ENCODE data around the gene TSPAN5. TPM values are rescaled to one million over a fixed set of nuclear protein-coding genes. Genes with fewer than 3 reads are reported as not detected.

Gene TSPAN5
- total and polyA plus RNA-seq, 8 donors, result 0.23 to 2.6 (median 1.2) TPM

DNA sequence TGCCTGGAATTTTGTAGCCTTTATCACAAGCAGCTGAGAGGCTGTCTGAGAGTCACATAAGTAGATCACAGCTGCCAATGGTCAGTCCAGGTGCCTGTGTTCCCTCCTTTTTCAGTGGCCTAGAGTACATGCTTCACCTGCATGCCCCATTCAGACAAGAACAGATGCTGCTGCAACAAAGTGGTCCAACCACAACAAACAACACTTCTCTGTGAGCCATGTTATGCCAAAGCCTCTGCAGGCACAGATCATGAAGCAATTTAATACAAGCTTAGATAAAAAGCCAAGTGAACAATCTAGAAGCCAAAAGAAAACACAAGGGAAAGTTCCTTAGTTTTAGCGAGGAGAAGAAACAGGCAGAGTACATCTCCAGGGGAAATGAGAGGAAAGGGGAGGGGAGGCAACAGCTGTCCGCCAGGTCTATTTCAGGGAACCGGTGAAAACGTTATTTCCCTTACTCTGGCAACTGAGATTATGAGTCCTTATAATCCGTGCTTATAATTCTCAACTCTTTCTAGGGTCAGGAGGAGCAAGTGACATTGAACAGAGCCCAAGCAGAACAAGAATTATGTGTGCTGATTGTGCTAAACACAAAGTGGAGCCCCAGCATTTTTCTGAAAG lies 92.6 kb downstream of the TSPAN5 start:
- Histone ChIP-seq H3K4me1 (no peaks in the 10 kb centered on the region), H3K27ac (no peak overlapping the region), H3K9me3 (no peaks in the 10 kb centered on the region), H3K27me3 (no peaks in the 10 kb centered on the region), H3K36me3 (no peaks in the 10 kb centered on the region), H3K4me3 (no peak overlapping the region)
- 71 to 76% methylated on average over 5 of the region's 5 CpGs for WGBS, 2 donors
- ATAC-seq (no peak), DNase-seq (no peak), FAIRE-seq (no peak)
- intact Hi-C loops (cut with DNase I), result no loop called here
- TF ChIP-seq, protein P1, sequence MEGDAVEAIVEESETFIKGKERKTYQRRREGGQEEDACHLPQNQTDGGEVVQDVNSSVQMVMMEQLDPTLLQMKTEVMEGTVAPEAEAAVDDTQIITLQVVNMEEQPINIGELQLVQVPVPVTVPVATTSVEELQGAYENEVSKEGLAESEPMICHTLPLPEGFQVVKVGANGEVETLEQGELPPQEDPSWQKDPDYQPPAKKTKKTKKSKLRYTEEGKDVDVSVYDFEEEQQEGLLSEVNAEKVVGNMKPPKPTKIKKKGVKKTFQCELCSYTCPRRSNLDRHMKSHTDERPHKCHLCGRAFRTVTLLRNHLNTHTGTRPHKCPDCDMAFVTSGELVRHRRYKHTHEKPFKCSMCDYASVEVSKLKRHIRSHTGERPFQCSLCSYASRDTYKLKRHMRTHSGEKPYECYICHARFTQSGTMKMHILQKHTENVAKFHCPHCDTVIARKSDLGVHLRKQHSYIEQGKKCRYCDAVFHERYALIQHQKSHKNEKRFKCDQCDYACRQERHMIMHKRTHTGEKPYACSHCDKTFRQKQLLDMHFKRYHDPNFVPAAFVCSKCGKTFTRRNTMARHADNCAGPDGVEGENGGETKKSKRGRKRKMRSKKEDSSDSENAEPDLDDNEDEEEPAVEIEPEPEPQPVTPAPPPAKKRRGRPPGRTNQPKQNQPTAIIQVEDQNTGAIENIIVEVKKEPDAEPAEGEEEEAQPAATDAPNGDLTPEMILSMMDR (IDR thresholded peaks at IDR 0.05), result no peak

DNA sequence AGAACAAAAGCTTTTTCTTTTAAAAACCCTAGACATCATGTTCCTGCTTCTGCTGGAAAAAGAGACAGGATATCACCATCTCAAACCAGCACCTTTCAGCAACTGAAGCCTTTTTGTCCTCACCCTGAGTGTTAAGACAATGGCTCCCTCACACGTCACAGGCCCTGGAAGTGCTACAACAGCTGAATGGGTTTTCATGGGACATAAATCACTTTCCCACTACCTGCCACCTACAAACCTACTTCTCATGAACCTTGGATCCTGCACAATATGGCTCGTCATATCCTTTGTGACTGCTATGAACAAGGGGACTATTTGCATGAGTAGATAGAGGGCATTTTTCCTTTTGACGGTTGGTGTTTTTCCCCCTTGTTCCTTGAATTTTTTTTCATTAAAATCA lies 93.6 kb downstream of the TSPAN5 start:
- TF ChIP-seq, protein P1 (IDR thresholded peaks at IDR 0.05), result no peak
- intact Hi-C loops (cut with DNase I), result no loop called here
- WGBS, 2 donors, result 81 to 84% methylated on average over 3 of the region's 3 CpGs
- FAIRE-seq (no peak), ATAC-seq (no peak), DNase-seq (no peak)
- H3K4me1 ChIP-seq, result no peaks in the 10 kb centered on the region
- no peak overlapping the region for H3K4me3 ChIP-seq
- H3K9me3 ChIP-seq, result no peaks in the 10 kb centered on the region
- no peak overlapping the region for H3K27ac ChIP-seq
- H3K36me3 ChIP-seq, result no peaks in the 10 kb centered on the region
- no peaks in the 10 kb centered on the region for H3K27me3 ChIP-seq

DNA sequence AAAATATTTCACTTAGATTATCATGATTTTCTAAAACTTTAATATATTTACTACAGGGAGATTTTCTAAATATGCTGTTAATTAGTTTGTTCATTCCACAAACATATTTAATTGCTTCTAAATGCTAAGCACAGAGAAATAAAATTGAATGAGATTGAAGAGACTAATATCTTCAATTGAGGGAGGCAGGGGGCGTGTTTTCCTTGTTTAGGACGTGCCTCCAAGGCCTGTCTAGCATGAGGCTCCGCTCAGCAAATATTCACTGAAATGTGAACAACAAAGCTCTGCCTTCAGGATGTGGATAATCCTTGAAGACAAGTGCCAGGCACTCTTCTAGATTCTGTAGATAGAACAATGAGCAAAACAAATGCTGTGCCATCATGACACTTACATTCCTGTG lies 98.1 kb downstream of the TSPAN5 start:
- intact Hi-C loops (cut with DNase I), result no loop called here

DNA sequence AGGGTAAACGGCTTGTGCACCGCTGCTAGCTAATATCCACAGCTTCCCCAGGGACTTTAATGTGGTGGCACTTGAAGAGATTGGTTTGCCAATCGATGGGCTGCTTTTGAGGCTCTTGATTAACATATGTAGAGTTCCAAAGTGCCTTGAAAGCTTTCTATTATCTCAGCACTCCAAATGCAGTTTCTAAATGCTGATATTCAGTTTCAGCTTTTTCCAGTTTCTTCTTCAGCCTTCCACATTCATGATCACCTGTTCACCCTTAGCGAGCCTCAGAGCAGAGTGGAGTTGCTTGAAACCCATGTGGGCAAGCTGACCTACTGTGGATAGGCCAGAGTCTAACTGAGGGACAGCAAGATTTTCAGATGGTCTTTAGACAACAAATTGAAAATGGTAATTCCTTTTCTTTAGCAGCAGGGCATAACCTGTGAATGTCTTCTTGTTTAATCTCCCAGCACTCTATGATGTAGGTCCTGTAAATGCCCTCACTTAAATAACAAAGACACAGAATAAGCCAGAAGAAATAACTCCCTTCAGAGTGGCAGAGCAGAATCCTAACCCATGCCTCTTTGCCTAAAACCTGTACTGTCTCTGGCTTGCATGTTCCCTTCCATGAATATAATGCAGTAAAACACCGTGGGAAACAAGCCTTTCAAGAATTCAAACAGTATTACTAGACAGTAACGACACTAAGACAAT lies 99.8 kb downstream of the TSPAN5 start:
- ATAC-seq (no peak), FAIRE-seq (no peak), DNase-seq (no peak)
- Histone ChIP-seq H3K36me3 (no peaks in the 10 kb centered on the region), H3K4me1 (no peaks in the 10 kb centered on the region), H3K27ac (no peak overlapping the region), H3K9me3 (no peaks in the 10 kb centered on the region), H3K4me3 (no peak overlapping the region), H3K27me3 (no peaks in the 10 kb centered on the region)
- 81 to 82% methylated on average over 6 of the region's 6 CpGs for WGBS, 2 donors
- TF ChIP-seq, protein P1 (IDR thresholded peaks at IDR 0.05), result no peak
- intact Hi-C loops (cut with DNase I), result no loop called here

More for the DNA sequence above, 98.1 kb downstream of the TSPAN5 start:
- Histone ChIP-seq H3K9me3 (no peaks in the 10 kb centered on the region), H3K27me3 (no peaks in the 10 kb centered on the region), H3K4me1 (no peaks in the 10 kb centered on the region), H3K36me3 (no peaks in the 10 kb centered on the region), H3K27ac (no peak overlapping the region), H3K4me3 (no peak overlapping the region)
- ATAC-seq (no peak), DNase-seq (no peak), FAIRE-seq (no peak)
- TF ChIP-seq, protein P1 (IDR thresholded peaks at IDR 0.05), result no peak
- WGBS, 2 donors, result 87 to 95% methylated on average over 3 of the region's 3 CpGs

All from pancreas (tissue), 10 donors.